ENCODE results near the gene TRAPPC2.

TRAPPC2 gene

DNA sequence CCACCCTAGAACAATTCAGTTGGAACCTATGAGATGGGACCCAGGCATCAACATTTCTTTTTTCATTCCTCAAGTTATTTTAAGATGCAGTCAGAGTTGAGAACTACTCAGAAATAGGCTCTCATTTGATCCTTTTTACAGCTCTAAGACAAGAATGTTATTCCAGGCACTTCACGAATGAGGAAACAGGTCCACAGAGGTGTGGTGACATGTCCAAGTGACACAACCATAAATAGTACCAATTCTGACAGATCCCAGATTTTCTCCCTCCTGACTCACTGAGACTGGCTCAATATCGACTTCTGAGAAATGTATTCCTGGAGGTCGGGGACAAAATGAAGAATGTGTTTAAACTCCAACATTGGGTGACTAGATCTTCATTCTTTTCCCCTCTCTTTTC, 70.4 kb downstream of the TRAPPC2 start:
- DNase-seq = no peak

- DNase-seq = no peak
Observed at GRCh38 chrX:13662355-13662791, 72.0 kb downstream of the TRAPPC2 start.
